Naive thymus-derived CD8-positive, alpha-beta T cell (primary cell): ENCODE results near the gene EDN2. TPM values are rescaled to one million over a fixed set of nuclear protein-coding genes. Genes with fewer than 3 reads are reported as not detected.
A peak's percentile ranks its signal among the peaks of the same experiment; 100 is the strongest.

Experiments
- ATAC-seq, 2 donors: fragments of 150-1000 bp; cut with Tn5 transposase in 1 of 2; sonication (Bioruptor Pico), chemical (Tn5 transposase) in 1 of 2; 1 replicate in 1 of 2; 2 replicates in 1 of 2; pipeline ENCODE4 v1.10.0; 2021; ENCODE audit warnings: mild to moderate bottlenecking in 2 of 2, moderate library complexity in 2 of 2
- POLR2A ChIA-PET: fragments of 350-600 bp; sonication (Branson Sonifier 250); formaldehyde crosslinking; loops from one replicate; lab custom pipeline; 2021; ENCODE audit warnings: antibody characterized with exemption; lab: Charles Lee
- DNase-seq, 10 donors: peaks; one replicate each; pipeline versions ENCODE4 v3.0.0 to v3.0.0-alpha.2; 2020 to 2022
- H3K27ac Mint-ChIP-seq, 10 donors: one replicate each; pipeline ENCODE4 v1.8.0; 2020 to 2022; ENCODE audit warnings: mild to moderate bottlenecking in 10 of 10, mixed read lengths in 10 of 10, moderate library complexity in 4 of 10, inconsistent platforms in 1 of 10
- H3K27me3 Mint-ChIP-seq, 5 donors: one replicate each; pipeline ENCODE4 v1.8.0; 2021 to 2022; ENCODE audit warnings: mixed read lengths in 5 of 5
- H3K36me3 Mint-ChIP-seq, 3 donors: one replicate each; pipeline ENCODE4 v1.8.0; 2020 to 2022; ENCODE audit warnings: mixed read lengths in 3 of 3, mild to moderate bottlenecking in 2 of 3, inconsistent platforms in 1 of 3
- H3K4me1 Mint-ChIP-seq, 4 donors: one replicate each; pipeline ENCODE4 v1.8.0; 2021 to 2022; ENCODE audit warnings: mixed read lengths in 4 of 4
- H3K4me3 Mint-ChIP-seq, 10 donors: one replicate each; pipeline ENCODE4 v1.8.0; 2020 to 2022; ENCODE audit warnings: mild to moderate bottlenecking in 10 of 10, mixed read lengths in 10 of 10, moderate library complexity in 6 of 10, inconsistent platforms in 1 of 10
- H3K9me3 Mint-ChIP-seq, 9 donors: one replicate each; pipeline ENCODE4 v1.8.0; 2020 to 2022; ENCODE audit warnings: mixed read lengths in 9 of 9, mild to moderate bottlenecking in 3 of 9, inconsistent platforms in 1 of 9, moderate library complexity in 1 of 9
- polyA plus RNA-seq, 3 donors: library from polyadenylated mRNA; unstranded; fragments of 300-500 nt; fragmentation: Illumina TruSeq; gene quantifications; one replicate each; pipeline ENCODE4 v1.2.3, GENCODE V29; 2021
- total RNA-seq, 8 experiments: library from RNA in 2 of 8; stranded (reverse) in 2 of 8; gene quantifications; one replicate each; pipeline ENCODE4 v1.2.3 and lab custom pipeline; 2021 to 2026

The EDN2 gene
- total and polyA plus RNA-seq, 5 experiments from 2014 or later, result not detected

DNA sequence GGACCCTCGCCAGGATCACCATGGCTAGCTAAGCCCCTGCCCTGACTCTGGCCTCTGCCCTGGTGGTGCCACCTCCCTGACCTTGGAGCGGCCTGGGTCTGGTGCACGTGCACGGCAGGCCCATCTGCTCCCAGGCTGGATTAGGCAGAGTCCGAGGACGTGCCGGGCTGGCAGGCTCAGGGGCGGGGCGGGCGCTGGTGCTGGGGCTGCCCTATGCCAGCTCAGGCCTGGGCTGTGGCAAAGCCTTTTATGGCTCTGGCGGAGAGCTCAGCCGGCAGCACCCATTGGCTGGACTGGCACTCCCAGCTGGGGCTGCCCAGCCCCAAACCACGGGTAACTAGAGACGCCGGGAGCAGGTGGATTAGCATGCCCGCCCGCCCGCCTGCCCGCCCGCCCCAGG lies 17.1 kb upstream of the EDN2 start:
- ATAC-seq (no peak), DNase-seq (no peak)
- POLR2A ChIA-PET, result no interaction called here
- Mint-ChIP-seq H3K27me3 (peaks cover 0 to 9% (median 4%) of the 10 kb centered on the region in 5 donors), H3K9me3 (no peaks in the 10 kb centered on the region), H3K36me3 (no peaks in the 10 kb centered on the region), H3K27ac (no peak overlapping the region), H3K4me1 (peaks cover 0 to 2% (median 1%) of the 10 kb centered on the region in 4 donors), H3K4me3 (no peak overlapping the region)

- DNase-seq (no peak), ATAC-seq (no peak)
- POLR2A ChIA-PET, result no interaction called here
- Mint-ChIP-seq H3K4me1 (peaks cover 0 to 2% (median 1%) of the 10 kb centered on the region in 4 donors), H3K27ac (no peak overlapping the region), H3K4me3 (no peak overlapping the region), H3K9me3 (no peaks in the 10 kb centered on the region), H3K27me3 (peaks cover 0 to 9% (median 4%) of the 10 kb centered on the region in 5 donors), H3K36me3 (no peaks in the 10 kb centered on the region)
Observed at GRCh38 chr1:41500781-41501518, 16.5 kb upstream of the EDN2 start.

GRCh38 chr1:41500378-41500777 lies 15.9 kb upstream of the EDN2 start:
- Mint-ChIP-seq H3K4me1 (peaks cover 5 to 8% (median 5%) of the 10 kb centered on the region in 4 donors), H3K4me3 (no peak overlapping the region), H3K27me3 (peaks cover 4 to 14% (median 8%) of the 10 kb centered on the region in 5 donors), H3K36me3 (no peaks in the 10 kb centered on the region), H3K27ac (no peak overlapping the region), H3K9me3 (no peaks in the 10 kb centered on the region)
- ATAC-seq, result no peak
- POLR2A ChIA-PET, result no interaction called here
- no peak for DNase-seq

DNA sequence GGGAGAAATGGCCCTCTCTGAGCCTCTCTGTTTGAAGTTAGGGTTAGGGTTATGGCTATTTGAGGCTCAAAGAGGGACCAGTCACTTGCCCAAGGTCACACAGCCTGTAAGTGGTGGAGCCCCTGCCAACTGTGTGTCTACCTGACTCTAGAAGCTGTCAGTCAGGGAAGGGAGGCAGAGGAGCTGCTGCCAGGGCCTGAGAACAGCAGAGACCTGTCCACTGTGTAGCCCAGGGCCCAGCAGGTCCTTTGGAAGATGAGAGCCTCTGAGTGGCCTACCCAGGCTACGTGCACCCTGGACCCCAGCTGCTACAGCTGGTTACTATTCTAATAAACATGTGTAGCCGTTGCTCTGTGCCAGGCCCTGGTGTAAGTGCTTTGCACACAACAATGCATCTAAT lies 15.1 kb upstream of the EDN2 start:
- Mint-ChIP-seq H3K27ac (no peak overlapping the region), H3K9me3 (no peaks in the 10 kb centered on the region), H3K36me3 (no peaks in the 10 kb centered on the region), H3K27me3 (peaks cover 6 to 20% (median 13%) of the 10 kb centered on the region in 5 donors), H3K4me1 (peaks cover 3 to 8% (median 6%) of the 10 kb centered on the region in 4 donors), H3K4me3 (no peak overlapping the region)
- POLR2A ChIA-PET, result no interaction called here
- no peak for DNase-seq
- ATAC-seq, result no peak

DNA sequence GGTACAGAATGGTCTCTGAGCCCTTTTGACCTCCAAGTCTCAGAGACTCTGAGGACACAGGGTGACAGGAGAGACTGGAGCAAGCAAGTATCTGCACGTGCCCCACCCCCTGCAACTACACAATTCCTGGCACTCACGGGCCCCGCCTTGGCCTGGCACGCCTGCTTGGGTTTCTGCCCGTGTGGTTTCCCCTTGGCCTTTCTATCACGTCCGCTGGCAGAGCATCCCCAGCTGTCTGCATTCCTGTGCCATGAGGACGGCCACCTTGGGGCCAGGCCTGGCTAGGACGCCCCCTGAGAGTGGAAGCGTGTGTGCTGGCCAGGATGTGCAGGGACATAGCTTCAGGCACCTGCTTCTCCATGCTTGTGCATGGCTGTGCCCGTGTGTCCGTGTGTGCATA lies 14.3 kb upstream of the EDN2 start:
- peaks cover 7 to 23% (median 17%) of the 10 kb centered on the region in 5 donors for H3K27me3 Mint-ChIP-seq
- no peak overlapping the region for H3K4me3 Mint-ChIP-seq
- H3K36me3 Mint-ChIP-seq, result no peaks in the 10 kb centered on the region
- ATAC-seq (no peak), DNase-seq (no peak)
- peaks cover 3 to 8% (median 6%) of the 10 kb centered on the region in 4 donors for H3K4me1 Mint-ChIP-seq
- H3K9me3 Mint-ChIP-seq, result no peaks in the 10 kb centered on the region
- H3K27ac Mint-ChIP-seq, result no peak overlapping the region
- POLR2A ChIA-PET, result no interaction called here

DNA sequence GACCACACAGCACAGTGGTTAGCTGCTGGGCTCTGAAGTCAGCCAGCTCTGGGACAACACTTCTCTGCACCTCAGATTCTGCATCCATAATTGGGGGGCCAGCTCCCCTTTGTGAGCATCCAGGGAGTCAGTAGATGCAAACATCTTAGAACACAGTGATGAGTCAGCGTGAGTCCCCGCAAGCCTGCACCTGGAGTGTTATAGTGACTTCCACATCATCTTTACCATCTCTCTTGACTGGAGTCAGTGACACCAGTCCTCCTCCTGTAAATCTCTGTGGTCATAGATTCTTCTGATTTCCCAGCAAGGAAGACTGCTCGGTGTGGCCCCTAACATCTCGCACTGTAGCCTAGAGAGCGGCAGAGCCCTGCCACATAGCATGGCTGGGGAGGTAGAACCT lies 13.9 kb upstream of the EDN2 start:
- POLR2A ChIA-PET, result no interaction called here
- DNase-seq (no peak), ATAC-seq (no peak)
- peaks cover 3 to 8% (median 6%) of the 10 kb centered on the region in 4 donors for H3K4me1 Mint-ChIP-seq
- no peak overlapping the region for H3K4me3 Mint-ChIP-seq
- H3K27ac Mint-ChIP-seq, result no peak overlapping the region
- H3K27me3 Mint-ChIP-seq, result peaks cover 7 to 27% (median 17%) of the 10 kb centered on the region in 5 donors
- H3K9me3 Mint-ChIP-seq, result no peaks in the 10 kb centered on the region
- no peaks in the 10 kb centered on the region for H3K36me3 Mint-ChIP-seq

DNA sequence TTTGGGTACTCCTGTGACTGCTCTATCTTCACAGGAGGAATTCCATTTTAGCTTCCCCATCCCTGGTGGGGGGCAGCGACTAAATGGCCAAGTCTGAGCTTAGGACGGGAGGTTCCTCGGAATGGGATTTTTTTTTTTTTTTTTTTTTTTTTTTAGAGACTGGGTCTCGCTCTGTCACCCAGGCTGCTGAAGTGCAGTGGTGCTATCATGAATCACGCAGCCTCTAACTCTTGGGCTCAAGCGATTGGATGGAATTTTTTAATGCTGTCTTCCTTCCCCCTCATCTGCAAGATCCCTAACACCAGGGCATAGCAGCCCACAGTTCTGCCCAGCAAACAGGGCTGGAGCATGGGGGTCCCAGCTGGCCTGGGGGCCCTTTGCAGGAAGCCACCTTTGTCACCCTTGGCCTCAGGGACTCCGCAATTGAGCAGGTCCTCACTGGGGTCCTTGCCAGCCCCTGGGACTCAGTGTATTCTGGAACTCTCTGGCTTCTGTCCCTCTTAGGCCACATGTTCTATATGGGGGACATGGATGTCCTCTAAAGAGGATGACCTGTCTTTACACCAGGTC lies 13.1 kb upstream of the EDN2 start:
- ATAC-seq (no peak), DNase-seq (no peak)
- Mint-ChIP-seq H3K4me1 (peaks cover 3 to 8% (median 6%) of the 10 kb centered on the region in 4 donors), H3K27ac (no peak overlapping the region), H3K4me3 (peak overlapping the region in 1 of 10 donors; percentile 18), H3K36me3 (no peaks in the 10 kb centered on the region), H3K27me3 (peaks cover 7 to 33% (median 17%) of the 10 kb centered on the region in 5 donors), H3K9me3 (no peaks in the 10 kb centered on the region)
- POLR2A ChIA-PET, result interaction anchor here (0.6 kb wide), 1 partner anchor 1160 kb away, joined by 4 read pairs; no protein-coding TSS in a partner anchor

DNA sequence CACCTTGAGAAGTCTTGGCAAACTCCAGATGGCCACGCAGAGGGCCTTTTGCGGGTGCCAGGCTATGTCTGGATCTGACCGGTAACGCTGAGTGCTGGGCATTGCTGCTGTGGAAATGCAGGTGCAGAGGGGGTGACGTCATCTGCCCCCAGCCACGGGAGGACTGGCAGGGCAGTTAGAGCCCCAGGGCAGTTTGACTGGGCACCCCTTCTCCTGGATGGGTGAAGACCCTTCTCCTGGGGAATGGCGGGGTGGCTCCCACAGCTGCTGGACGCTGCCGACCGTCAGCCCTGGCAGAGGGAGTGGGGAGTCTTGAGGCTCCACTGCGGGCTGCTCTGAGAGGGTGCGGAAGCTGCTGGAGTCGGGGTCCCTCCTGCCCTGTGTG lies 12.6 kb upstream of the EDN2 start:
- POLR2A ChIA-PET, result interaction anchor here (0.6 kb wide), 1 partner anchor 1161 kb away, joined by 4 read pairs; no protein-coding TSS in a partner anchor

GRCh38 chr1:41496080-41497055 lies 11.9 kb upstream of the EDN2 start:
- Mint-ChIP-seq H3K36me3 (no peaks in the 10 kb centered on the region), H3K9me3 (no peaks in the 10 kb centered on the region), H3K4me3 (peak overlapping the region in 4 of 10 donors; percentile 4 to 66 (median 47)), H3K27ac (no peak overlapping the region), H3K4me1 (peaks cover 3 to 8% (median 6%) of the 10 kb centered on the region in 4 donors), H3K27me3 (peaks cover 7 to 36% (median 17%) of the 10 kb centered on the region in 5 donors)
- no peak for ATAC-seq
- no peak for DNase-seq
- POLR2A ChIA-PET, result no interaction called here

More for the DNA sequence above, 12.6 kb upstream of the EDN2 start:
- ATAC-seq (no peak), DNase-seq (no peak)
- Mint-ChIP-seq H3K4me1 (peaks cover 3 to 8% (median 6%) of the 10 kb centered on the region in 4 donors), H3K27ac (no peak overlapping the region), H3K36me3 (no peaks in the 10 kb centered on the region), H3K27me3 (peaks cover 7 to 36% (median 17%) of the 10 kb centered on the region in 5 donors), H3K4me3 (peak overlapping the region in 2 of 10 donors; percentile 4 to 33), H3K9me3 (no peaks in the 10 kb centered on the region)

- Mint-ChIP-seq H3K9me3 (no peaks in the 10 kb centered on the region), H3K4me3 (peak overlapping the region in 2 of 10 donors; percentile 61 to 66), H3K27me3 (peaks cover 7 to 38% (median 17%) of the 10 kb centered on the region in 5 donors), H3K4me1 (peaks cover 3 to 8% (median 6%) of the 10 kb centered on the region in 4 donors), H3K36me3 (no peaks in the 10 kb centered on the region), H3K27ac (no peak overlapping the region)
- ATAC-seq (no peak), DNase-seq (peak in 1 of 10 donors; percentile 50)
- POLR2A ChIA-PET, result no interaction called here
Observed at GRCh38 chr1:41495210-41495948, 10.9 kb upstream of the EDN2 start.

GRCh38 chr1:41494351-41495209 lies 10.1 kb upstream of the EDN2 start:
- Mint-ChIP-seq H3K36me3 (no peaks in the 10 kb centered on the region), H3K27ac (no peak overlapping the region), H3K4me3 (peak overlapping the region in 3 of 10 donors; percentile 13 to 47 (median 33)), H3K27me3 (peaks cover 10 to 46% (median 25%) of the 10 kb centered on the region in 5 donors), H3K9me3 (no peaks in the 10 kb centered on the region), H3K4me1 (peaks cover 3 to 8% (median 6%) of the 10 kb centered on the region in 4 donors)
- POLR2A ChIA-PET, result no interaction called here
- DNase-seq (peak in 1 of 10 donors; percentile 45), ATAC-seq (no peak)
